GM23338 (cell line): ENCODE data around the gene COA8. TPM values are rescaled to one million over a fixed set of nuclear protein-coding genes. Genes with fewer than 3 reads are reported as not detected.

Experiments
- JUNB ChIP-seq: IDR thresholded peaks from one replicate; pipeline ENCODE4 v1.6.1; 2016; ENCODE audit warnings: antibody characterized with exemption; ENCODE audit not compliant: unreplicated experiment
- NANOG ChIP-seq: IDR thresholded peaks from 2 replicates; pipeline ENCODE4 v1.6.1; 2016; ENCODE audit warnings: antibody characterized with exemption, borderline replicate concordance
- POLR2AphosphoS5 ChIP-seq: IDR thresholded peaks from 2 replicates; pipeline ENCODE4 v1.6.1; 2016; ENCODE audit warnings: antibody characterized with exemption, low read depth
- STAT1 ChIP-seq: IDR thresholded peaks from one replicate; pipeline ENCODE4 v1.6.1; 2016; ENCODE audit warnings: antibody characterized with exemption; ENCODE audit not compliant: unreplicated experiment
- polyA plus RNA-seq: library from polyadenylated mRNA; unstranded; fragments of >200 nt; fragmentation: Nextera tagmentation; extraction: Ambion mirVana; gene quantifications from 2 replicates; pipeline ENCODE4 v1.2.1, GENCODE V29; 2016
- total RNA-seq: library from RNA; depleted of rRNA; stranded (reverse); fragments of >200 nt; shearing (Covaris generic); gene quantifications from 2 replicates; pipeline ENCODE4 v1.2.3, GENCODE V29; 2014
- TF ChIP-seq, protein P1 (sequence below): fragments of 250-450 bp; sonication (Bioruptor Pico); IDR thresholded peaks from 2 replicates; pipeline ENCODE4 v1.5.0; 2020; ENCODE audit warnings: mild to moderate bottlenecking, moderate library complexity
- TF ChIP-seq, protein P2 (sequence below): IDR thresholded peaks from one replicate; pipeline ENCODE4 v1.6.1; 2018; ENCODE audit warnings: antibody characterized with exemption; ENCODE audit not compliant: unreplicated experiment
- TF ChIP-seq, protein P3 (sequence below): IDR thresholded peaks from 2 replicates; pipeline ENCODE4 v1.6.1; 2016; ENCODE audit warnings: antibody characterized with exemption

Gene COA8
- total and polyA plus RNA-seq, 2 experiments from 2014 or later = 61.3 to 130 TPM

DNA sequence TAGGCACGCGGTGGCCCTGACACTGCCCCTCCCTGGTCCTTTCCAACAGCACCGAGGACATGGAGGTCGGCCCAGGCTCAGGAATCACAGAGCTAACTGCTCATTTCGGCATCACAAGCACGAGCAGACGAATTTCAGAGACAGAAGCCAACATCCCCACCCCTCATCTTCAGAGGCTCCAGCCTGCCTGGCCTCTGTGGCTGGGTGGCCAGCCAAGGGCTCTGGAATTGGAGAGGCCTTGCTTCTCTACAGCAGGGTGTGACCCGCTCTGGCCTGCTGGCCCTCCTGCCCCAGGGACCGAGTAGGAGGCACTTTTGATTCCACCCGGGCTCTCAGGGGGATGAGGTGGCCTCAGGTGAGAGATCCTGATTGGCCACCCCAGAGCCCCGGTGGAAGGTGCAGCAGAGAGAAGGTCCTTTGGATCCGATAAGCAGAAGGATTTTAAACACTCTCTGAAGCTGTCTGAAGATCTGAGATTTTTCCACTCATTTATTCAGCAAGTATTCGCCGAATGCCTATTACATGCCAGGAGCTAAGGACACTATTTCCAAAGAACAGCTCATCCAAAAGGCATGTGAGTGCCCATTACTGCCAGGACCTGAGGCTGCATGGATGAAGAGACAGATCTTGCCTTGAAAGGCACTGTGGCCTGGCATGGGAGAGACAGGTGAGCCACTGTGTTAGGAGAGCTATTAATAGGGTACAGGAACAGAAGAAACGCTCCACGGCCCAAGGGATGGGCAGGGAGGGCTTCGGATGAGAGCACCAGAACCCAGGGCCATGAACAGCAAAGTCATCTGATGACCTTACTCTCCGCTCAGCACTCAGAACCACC is 10.5 kb upstream of the COA8 start (continued):
- TF ChIP-seq, protein P1, sequence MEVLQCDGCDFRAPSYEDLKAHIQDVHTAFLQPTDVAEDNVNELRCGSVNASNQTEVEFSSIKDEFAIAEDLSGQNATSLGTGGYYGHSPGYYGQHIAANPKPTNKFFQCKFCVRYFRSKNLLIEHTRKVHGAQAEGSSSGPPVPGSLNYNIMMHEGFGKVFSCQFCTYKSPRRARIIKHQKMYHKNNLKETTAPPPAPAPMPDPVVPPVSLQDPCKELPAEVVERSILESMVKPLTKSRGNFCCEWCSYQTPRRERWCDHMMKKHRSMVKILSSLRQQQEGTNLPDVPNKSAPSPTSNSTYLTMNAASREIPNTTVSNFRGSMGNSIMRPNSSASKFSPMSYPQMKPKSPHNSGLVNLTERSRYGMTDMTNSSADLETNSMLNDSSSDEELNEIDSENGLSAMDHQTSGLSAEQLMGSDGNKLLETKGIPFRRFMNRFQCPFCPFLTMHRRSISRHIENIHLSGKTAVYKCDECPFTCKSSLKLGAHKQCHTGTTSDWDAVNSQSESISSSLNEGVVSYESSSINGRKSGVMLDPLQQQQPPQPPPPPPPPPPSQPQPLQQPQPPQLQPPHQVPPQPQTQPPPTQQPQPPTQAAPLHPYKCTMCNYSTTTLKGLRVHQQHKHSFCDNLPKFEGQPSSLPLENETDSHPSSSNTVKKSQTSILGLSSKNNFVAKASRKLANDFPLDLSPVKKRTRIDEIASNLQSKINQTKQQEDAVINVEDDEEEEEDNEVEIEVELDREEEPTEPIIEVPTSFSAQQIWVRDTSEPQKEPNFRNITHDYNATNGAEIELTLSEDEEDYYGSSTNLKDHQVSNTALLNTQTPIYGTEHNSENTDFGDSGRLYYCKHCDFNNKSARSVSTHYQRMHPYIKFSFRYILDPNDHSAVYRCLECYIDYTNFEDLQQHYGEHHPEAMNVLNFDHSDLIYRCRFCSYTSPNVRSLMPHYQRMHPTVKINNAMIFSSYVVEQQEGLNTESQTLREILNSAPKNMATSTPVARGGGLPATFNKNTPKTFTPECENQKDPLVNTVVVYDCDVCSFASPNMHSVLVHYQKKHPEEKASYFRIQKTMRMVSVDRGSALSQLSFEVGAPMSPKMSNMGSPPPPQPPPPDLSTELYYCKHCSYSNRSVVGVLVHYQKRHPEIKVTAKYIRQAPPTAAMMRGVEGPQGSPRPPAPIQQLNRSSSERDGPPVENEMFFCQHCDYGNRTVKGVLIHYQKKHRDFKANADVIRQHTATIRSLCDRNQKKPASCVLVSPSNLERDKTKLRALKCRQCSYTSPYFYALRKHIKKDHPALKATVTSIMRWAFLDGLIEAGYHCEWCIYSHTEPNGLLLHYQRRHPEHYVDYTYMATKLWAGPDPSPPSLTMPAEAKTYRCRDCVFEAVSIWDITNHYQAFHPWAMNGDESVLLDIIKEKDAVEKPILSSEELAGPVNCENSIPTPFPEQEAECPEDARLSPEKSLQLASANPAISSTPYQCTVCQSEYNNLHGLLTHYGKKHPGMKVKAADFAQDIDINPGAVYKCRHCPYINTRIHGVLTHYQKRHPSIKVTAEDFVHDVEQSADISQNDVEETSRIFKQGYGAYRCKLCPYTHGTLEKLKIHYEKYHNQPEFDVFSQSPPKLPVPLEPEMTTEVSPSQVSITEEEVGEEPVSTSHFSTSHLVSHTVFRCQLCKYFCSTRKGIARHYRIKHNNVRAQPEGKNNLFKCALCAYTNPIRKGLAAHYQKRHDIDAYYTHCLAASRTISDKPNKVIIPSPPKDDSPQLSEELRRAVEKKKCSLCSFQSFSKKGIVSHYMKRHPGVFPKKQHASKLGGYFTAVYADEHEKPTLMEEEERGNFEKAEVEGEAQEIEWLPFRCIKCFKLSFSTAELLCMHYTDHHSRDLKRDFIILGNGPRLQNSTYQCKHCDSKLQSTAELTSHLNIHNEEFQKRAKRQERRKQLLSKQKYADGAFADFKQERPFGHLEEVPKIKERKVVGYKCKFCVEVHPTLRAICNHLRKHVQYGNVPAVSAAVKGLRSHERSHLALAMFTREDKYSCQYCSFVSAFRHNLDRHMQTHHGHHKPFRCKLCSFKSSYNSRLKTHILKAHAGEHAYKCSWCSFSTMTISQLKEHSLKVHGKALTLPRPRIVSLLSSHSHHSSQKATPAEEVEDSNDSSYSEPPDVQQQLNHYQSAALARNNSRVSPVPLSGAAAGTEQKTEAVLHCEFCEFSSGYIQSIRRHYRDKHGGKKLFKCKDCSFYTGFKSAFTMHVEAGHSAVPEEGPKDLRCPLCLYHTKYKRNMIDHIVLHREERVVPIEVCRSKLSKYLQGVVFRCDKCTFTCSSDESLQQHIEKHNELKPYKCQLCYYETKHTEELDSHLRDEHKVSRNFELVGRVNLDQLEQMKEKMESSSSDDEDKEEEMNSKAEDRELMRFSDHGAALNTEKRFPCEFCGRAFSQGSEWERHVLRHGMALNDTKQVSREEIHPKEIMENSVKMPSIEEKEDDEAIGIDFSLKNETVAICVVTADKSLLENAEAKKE = no peak
- TF ChIP-seq STAT1 (no peak), POLR2AphosphoS5 (no peak), JUNB (no peak), NANOG (no peak)
- TF ChIP-seq, protein P2, sequence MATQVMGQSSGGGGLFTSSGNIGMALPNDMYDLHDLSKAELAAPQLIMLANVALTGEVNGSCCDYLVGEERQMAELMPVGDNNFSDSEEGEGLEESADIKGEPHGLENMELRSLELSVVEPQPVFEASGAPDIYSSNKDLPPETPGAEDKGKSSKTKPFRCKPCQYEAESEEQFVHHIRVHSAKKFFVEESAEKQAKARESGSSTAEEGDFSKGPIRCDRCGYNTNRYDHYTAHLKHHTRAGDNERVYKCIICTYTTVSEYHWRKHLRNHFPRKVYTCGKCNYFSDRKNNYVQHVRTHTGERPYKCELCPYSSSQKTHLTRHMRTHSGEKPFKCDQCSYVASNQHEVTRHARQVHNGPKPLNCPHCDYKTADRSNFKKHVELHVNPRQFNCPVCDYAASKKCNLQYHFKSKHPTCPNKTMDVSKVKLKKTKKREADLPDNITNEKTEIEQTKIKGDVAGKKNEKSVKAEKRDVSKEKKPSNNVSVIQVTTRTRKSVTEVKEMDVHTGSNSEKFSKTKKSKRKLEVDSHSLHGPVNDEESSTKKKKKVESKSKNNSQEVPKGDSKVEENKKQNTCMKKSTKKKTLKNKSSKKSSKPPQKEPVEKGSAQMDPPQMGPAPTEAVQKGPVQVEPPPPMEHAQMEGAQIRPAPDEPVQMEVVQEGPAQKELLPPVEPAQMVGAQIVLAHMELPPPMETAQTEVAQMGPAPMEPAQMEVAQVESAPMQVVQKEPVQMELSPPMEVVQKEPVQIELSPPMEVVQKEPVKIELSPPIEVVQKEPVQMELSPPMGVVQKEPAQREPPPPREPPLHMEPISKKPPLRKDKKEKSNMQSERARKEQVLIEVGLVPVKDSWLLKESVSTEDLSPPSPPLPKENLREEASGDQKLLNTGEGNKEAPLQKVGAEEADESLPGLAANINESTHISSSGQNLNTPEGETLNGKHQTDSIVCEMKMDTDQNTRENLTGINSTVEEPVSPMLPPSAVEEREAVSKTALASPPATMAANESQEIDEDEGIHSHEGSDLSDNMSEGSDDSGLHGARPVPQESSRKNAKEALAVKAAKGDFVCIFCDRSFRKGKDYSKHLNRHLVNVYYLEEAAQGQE = no peak
- TF ChIP-seq, protein P3, sequence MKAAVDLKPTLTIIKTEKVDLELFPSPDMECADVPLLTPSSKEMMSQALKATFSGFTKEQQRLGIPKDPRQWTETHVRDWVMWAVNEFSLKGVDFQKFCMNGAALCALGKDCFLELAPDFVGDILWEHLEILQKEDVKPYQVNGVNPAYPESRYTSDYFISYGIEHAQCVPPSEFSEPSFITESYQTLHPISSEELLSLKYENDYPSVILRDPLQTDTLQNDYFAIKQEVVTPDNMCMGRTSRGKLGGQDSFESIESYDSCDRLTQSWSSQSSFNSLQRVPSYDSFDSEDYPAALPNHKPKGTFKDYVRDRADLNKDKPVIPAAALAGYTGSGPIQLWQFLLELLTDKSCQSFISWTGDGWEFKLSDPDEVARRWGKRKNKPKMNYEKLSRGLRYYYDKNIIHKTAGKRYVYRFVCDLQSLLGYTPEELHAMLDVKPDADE = no peak
